DOHH2 (cell line): Measurements from ENCODE around the gene PHF21B.
"Not testable (repeated sequence)": the region's sequence is repeated elsewhere in the genome, so short reads cannot be mapped to it uniquely, and the experiment has no call there.

Experiments
- H3F3A ChIP-seq: fragments of 200-600 bp; sonication (generic), shearing (Covaris generic); 2 replicates; pipeline ENCODE4 v1.6.0; 2016; ENCODE audit warnings: antibody characterized with exemption, mild to moderate bottlenecking; ENCODE audit not compliant: control insufficient read depth, insufficient read depth
- H3K27ac ChIP-seq: fragments of 200-600 bp; sonication (generic); 2 replicates; pipeline ENCODE4 v1.5.1; 2014; ENCODE audit warnings: low read depth, mild to moderate bottlenecking, low read length, moderate library complexity
- H3K27me3 ChIP-seq: fragments of 200-600 bp; sonication (generic); 2 replicates; pipeline ENCODE4 v1.6.1; 2014; ENCODE audit warnings: mild to moderate bottlenecking, low read length, mixed read lengths; ENCODE audit not compliant: control insufficient read depth
- H3K36me3 ChIP-seq: fragments of 200-600 bp; sonication (generic); 2 replicates; pipeline ENCODE4 v1.6.1; 2014; ENCODE audit warnings: mild to moderate bottlenecking, low read length, moderate library complexity, mixed read lengths; ENCODE audit not compliant: control insufficient read depth
- H3K4me1 ChIP-seq: fragments of 200-600 bp; sonication (generic); 2 replicates; pipeline ENCODE4 v1.6.1; 2014; ENCODE audit warnings: mild to moderate bottlenecking, low read length, mixed read lengths; ENCODE audit not compliant: control insufficient read depth
- H3K4me2 ChIP-seq: fragments of 200-600 bp; sonication (generic); 2 replicates; pipeline ENCODE4 v1.6.0; 2014; ENCODE audit warnings: mild to moderate bottlenecking, low read length, moderate library complexity
- H3K4me3 ChIP-seq: fragments of 200-600 bp; sonication (generic); 2 replicates; pipeline ENCODE4 v1.5.1; 2014; ENCODE audit warnings: mild to moderate bottlenecking, low read length, mixed read lengths
- H3K79me2 ChIP-seq: fragments of 200-600 bp; sonication (generic); 2 replicates; pipeline ENCODE4 v1.6.1; 2014; ENCODE audit warnings: mild to moderate bottlenecking, low read length, mixed read lengths; ENCODE audit not compliant: control insufficient read depth
- H3K9me2 ChIP-seq: fragments of 200-600 bp; sonication (generic); replicated peaks from 2 replicates; pipeline ENCODE4 v1.6.1; 2014; ENCODE audit warnings: mild to moderate bottlenecking, low read length, mixed read lengths; ENCODE audit not compliant: control insufficient read depth
- H3K9me3 ChIP-seq: fragments of 200-600 bp; sonication (generic); 2 replicates; pipeline ENCODE4 v1.6.1; 2014; ENCODE audit warnings: antibody characterized with exemption, low read length, mixed read lengths; ENCODE audit not compliant: control insufficient read depth, insufficient read depth
- H4K20me1 ChIP-seq: fragments of 200-600 bp; sonication (generic); 2 replicates; pipeline ENCODE4 v1.6.0; 2014; ENCODE audit warnings: low read depth, mild to moderate bottlenecking, antibody characterized with exemption, low read length, moderate library complexity; ENCODE audit not compliant: control insufficient read depth, insufficient read depth
- EZH2phosphoT487 ChIP-seq: fragments of 200-600 bp; sonication (generic); IDR thresholded peaks from 2 replicates; pipeline ENCODE4 v1.6.1; 2017; ENCODE audit warnings: borderline replicate concordance, mild to moderate bottlenecking, antibody characterized with exemption, low read length, moderate library complexity, mixed read lengths
- TF ChIP-seq, protein P1 (sequence below): fragments of 200-600 bp; sonication (generic); IDR thresholded peaks from one replicate; pipeline ENCODE4 v1.5.1; 2014; ENCODE audit warnings: antibody characterized with exemption, mild to moderate bottlenecking, low read depth, low read length; ENCODE audit not compliant: poor library complexity, severe bottlenecking

PHF21B gene

DNA sequence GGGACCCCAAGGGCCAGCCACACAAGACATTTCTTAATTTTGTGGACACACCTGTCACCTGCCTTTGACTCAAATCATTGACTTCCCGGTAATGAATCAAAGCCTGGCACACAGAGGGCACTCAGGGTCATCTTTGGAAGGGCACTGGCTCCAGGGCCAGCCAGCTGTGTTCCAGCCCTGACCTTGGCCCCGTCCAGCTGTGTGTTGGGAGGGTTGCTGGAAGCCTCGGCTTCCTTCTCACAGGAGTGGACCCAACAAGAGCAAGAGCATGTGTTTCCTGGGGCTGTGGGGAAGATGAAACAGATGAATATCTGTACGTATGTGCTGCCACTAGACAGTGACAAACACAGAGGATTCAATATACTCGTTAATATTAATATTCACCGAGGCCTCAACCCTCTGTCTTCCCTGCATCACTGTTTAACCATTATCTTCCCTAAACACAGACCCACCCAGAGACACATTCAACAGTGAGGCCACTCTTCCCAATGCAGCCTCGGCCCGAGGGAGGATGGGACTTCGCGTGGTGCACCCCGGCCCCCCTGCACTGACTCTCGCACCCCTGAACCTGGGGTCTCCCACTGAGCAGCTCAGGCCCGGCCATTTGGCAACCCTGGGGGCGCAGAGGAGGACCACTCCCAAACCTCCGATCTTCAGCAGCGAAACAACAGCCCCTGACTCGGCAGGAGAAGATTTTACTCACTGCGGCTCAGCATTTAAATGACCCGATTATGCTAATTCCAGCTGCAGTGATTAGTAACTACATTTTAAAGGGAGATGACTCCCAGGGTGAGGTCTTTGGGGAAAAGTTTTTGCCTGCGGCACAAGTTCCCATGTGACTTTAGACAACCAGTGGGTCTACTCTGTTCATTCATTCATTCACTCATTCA, 45.7 kb downstream of the PHF21B start:
- H3K27me3 ChIP-seq, result no peaks in the 10 kb centered on the region
- no peak overlapping the region for H3K27ac ChIP-seq
- no peak overlapping the region for H3K4me3 ChIP-seq
- H3K9me3 ChIP-seq, result no peaks in the 10 kb centered on the region
- no peaks in the 10 kb centered on the region for H3K9me2 ChIP-seq
- no peaks in the 10 kb centered on the region for H3K4me1 ChIP-seq
- no peaks in the 10 kb centered on the region for H3F3A ChIP-seq
- H3K36me3 ChIP-seq, result no peaks in the 10 kb centered on the region
- no peak overlapping the region for H3K4me2 ChIP-seq
- H3K79me2 ChIP-seq, result no peaks in the 10 kb centered on the region
- H4K20me1 ChIP-seq, result no peaks in the 10 kb centered on the region
- no peak for TF ChIP-seq EZH2phosphoT487
- TF ChIP-seq, protein P1, sequence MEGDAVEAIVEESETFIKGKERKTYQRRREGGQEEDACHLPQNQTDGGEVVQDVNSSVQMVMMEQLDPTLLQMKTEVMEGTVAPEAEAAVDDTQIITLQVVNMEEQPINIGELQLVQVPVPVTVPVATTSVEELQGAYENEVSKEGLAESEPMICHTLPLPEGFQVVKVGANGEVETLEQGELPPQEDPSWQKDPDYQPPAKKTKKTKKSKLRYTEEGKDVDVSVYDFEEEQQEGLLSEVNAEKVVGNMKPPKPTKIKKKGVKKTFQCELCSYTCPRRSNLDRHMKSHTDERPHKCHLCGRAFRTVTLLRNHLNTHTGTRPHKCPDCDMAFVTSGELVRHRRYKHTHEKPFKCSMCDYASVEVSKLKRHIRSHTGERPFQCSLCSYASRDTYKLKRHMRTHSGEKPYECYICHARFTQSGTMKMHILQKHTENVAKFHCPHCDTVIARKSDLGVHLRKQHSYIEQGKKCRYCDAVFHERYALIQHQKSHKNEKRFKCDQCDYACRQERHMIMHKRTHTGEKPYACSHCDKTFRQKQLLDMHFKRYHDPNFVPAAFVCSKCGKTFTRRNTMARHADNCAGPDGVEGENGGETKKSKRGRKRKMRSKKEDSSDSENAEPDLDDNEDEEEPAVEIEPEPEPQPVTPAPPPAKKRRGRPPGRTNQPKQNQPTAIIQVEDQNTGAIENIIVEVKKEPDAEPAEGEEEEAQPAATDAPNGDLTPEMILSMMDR, result no peak

- H4K20me1 ChIP-seq, result no peaks in the 10 kb centered on the region
- H3K4me2 ChIP-seq, result no peak overlapping the region
- no peak overlapping the region for H3K27ac ChIP-seq
- no peaks in the 10 kb centered on the region for H3K79me2 ChIP-seq
- H3K4me1 ChIP-seq, result no peaks in the 10 kb centered on the region
- no peaks in the 10 kb centered on the region for H3K9me3 ChIP-seq
- no peaks in the 10 kb centered on the region for H3K36me3 ChIP-seq
- no peaks in the 10 kb centered on the region for H3K9me2 ChIP-seq
- H3K4me3 ChIP-seq, result no peak overlapping the region
- H3F3A ChIP-seq, result no peaks in the 10 kb centered on the region
- TF ChIP-seq, protein P1, result no peak
- no peak for TF ChIP-seq EZH2phosphoT487
- no peaks in the 10 kb centered on the region for H3K27me3 ChIP-seq
Observed at GRCh38 chr22:44962741-44963454, 46.9 kb downstream of the PHF21B start.

GRCh38 chr22:44961682-44962081, 48.1 kb downstream of the PHF21B start:
- not testable (repeated sequence) for H3K4me2 ChIP-seq, H3K79me2 ChIP-seq, H3K27ac ChIP-seq, H3K27me3 ChIP-seq, H3K36me3 ChIP-seq, H3K9me3 ChIP-seq, H4K20me1 ChIP-seq, H3K9me2 ChIP-seq, H3K4me3 ChIP-seq, H3F3A ChIP-seq, H3K4me1 ChIP-seq
